AG20443 (cell line): Measurements from ENCODE around the gene HNRNPA0.
"Not testable (repeated sequence)": the region's sequence is repeated elsewhere in the genome, so short reads cannot be mapped to it uniquely, and the experiment has no call there.

Experiments
- DNase-seq: peaks from one replicate; pipeline ENCODE4 v3.0.0; 2012; ENCODE audit warnings: low spot score, mixed read lengths

The HNRNPA0 gene

GRCh38 chr5:137754188-137754960 lies at the start of gene HNRNPA0:
HNRNPA0 (minus strand) TSS chr5:137754363; CDS start chr5:137754066, 297 bp downstream.
- peak; percentile 98 for DNase-seq

GRCh38 chr5:137802282-137803210 lies 48.4 kb upstream of the HNRNPA0 start:
- DNase-seq = no peak

- DNase-seq = no peak
Observed at GRCh38 chr5:137800700-137801411, 46.7 kb upstream of the HNRNPA0 start.

GRCh38 chr5:137796279-137796678 lies 42.1 kb upstream of the HNRNPA0 start:
- DNase-seq = no peak

- no peak for DNase-seq
Observed at GRCh38 chr5:137794863-137795262, 40.7 kb upstream of the HNRNPA0 start.

DNA sequence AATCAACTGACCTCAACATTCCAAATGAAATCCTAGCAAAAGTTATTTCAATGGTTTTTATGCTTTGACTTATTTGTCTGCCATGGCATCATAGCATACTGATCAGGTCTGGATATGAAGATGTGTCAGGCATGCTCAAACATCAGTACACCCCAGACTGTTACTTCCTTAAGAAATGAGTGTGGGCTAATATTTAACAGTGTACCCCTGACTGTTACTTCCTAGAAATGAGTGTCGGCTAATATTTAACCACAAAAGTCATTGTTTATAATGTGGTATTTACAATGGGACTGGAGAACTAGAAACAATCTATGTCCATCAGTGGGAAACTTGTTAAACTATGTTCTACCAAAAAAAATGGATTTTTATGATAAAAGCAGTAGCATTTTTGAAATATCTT lies 38.1 kb upstream of the HNRNPA0 start:
- DNase-seq = no peak

DNA sequence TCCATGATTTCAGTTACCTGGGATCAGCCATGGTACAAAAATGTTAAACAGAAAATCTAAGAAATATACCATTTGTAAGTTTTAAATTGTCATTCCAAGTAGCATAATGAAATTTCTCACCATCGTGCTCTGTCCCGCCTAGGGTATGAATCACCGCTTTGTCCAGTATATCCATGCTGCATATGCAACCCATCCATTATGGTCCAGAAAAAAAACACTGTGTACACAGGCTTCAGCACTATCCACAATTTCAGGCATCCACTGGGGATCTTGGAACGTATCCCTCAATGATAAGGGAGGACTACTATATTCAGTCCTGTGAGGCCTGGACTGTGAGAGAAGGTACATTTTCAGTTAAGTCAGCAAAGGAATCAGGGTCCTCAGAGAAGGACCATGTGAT lies 37.6 kb upstream of the HNRNPA0 start:
- DNase-seq = no peak

GRCh38 chr5:137791387-137791786 lies 37.2 kb upstream of the HNRNPA0 start:
- no peak for DNase-seq

GRCh38 chr5:137788560-137788959 lies 34.4 kb upstream of the HNRNPA0 start:
- not testable (repeated sequence) for DNase-seq

GRCh38 chr5:137782984-137783536 lies 28.9 kb upstream of the HNRNPA0 start:
- no peak for DNase-seq

- no peak for DNase-seq
Observed at GRCh38 chr5:137782055-137782454, 27.9 kb upstream of the HNRNPA0 start.

DNA sequence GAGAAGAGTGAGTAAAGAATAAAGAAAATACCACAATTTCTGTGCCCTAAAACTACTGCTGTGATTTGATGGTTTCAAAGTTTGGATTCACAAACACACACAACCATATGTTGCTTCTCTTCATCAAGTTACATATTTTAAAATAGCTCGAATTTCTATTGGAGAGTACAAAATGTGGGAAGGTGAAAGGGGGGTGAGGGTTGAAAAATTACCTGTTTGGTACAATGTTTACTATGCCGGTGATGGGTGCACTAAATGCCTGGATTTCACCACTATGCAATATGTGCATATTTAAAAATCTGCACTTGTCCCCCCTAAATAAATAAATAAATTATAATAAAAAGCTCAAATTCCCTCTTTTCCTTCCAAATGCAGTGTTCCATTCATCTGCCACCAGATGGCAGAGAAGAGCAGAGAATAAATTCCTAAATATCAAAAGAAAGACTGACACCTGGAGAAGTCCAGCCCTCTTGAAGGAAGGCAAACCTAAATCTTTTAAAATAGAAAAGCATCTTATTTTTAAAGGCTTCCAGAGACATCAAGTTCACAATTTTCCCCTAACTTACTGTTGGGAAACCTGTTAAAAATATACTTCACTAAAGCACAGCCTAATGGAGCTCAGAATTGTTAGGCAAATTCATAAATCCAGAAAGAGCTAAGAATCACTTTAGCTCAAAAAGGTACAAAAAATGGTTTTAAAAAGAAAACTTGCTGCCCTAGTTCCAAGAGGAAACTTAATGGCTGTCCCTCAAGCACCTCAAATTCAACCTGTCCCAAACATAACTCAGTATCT lies 24.8 kb upstream of the HNRNPA0 start:
- peak; percentile 44 for DNase-seq

DNA sequence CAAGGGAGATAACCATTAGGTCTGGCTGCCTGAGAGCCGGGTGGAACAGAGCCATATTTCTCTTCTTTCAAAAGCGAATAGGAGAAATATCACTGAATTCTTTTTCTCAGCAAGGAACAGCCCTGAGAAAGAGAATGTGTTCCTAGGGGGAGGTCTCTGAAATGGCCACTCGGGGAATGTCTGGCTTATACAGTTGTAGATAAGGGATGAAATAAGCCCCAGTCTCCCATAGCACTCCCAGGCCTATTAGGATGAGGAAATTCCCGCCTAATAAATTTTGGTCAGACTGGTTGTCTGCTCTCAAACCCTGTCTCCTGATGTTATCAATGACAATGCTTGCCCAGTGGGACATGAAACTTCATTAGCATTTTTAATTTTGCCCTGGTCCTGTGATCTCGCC lies 13.8 kb upstream of the HNRNPA0 start:
- DNase-seq = not testable (repeated sequence)

- no peak for DNase-seq
Observed at GRCh38 chr5:137761566-137761965, 7.4 kb upstream of the HNRNPA0 start.

DNA sequence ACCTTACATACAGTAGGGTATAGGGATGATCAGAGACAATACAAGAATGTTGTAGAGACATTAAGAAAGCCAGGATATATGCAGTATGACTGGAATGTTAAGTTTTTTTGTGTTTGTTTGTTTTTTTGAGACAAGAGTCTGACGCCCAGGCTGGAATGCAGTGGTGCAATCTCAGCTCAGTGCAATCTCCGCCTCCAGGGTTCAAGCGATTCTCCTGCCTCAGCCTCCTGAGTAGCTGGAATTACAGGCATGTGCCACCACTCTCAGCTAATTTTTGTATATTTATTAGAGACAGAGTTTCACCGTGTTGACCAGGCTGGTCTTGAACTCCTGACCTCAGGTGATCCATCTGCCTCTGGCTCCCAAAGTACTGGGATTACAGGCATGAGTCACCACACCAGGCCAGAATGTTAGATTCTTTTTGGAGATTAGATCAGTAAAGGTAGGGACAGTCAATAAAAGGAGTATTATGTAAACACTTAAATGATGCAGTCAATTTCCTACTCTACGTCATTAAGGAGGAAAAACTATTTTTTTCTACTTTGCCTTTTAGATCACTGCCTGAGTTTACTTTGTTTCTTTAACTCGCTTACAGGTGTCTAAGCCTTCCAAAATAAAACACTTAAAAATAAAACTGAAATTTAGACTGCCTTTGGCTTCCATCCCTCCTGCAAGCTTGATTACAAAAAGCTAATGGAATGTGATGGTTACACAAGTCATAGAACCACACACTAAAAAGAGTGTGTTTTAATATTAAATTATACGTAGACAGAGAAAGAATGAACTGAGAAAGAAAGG lies 6.8 kb upstream of the HNRNPA0 start:
- DNase-seq = peak; percentile 24

GRCh38 chr5:137760294-137760693 lies 6.1 kb upstream of the HNRNPA0 start:
- no peak for DNase-seq

- DNase-seq = no peak
Observed at GRCh38 chr5:137758715-137759306, 4.6 kb upstream of the HNRNPA0 start.

GRCh38 chr5:137758121-137758520 lies 4.0 kb upstream of the HNRNPA0 start:
- no peak for DNase-seq

- no peak for DNase-seq
Observed at GRCh38 chr5:137757634-137758033, 3.5 kb upstream of the HNRNPA0 start.
